ENCODE data around the gene AGMO. TPM values are rescaled to one million over a fixed set of nuclear protein-coding genes. Genes with fewer than 3 reads are reported as not detected.

The AGMO gene
- total RNA-seq, 2 experiments from 2014 or later: not detected

DNA sequence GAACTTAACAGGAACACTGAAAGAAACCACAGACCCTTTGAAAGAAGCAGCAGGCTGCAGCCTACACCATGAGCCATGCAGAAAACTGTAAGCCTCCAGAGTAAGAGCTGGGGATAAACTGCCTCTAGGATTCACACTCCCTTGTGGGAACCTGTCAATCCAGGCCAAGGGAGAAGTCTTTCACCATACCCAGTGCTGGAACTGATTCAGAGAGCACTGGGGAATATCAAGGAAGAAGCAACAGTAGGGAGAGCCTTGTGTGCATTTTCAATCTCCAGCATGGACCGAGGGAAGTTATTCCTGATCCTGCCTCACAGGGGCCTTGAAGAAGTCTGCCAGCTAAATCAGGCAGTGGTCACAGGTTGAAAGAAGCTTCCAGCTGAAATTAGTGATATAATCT, 282.2 kb downstream of the AGMO start:
- Mint-ChIP-seq H3K27me3 (no peaks in the 10 kb centered on the region), H3K36me3 (ENCODE audit: low read depth) (no peaks in the 10 kb centered on the region), H3K27ac (no peak overlapping the region), H3K9me3 (peaks cover 27% of the 10 kb centered on the region), H3K4me3 (no peak overlapping the region), H3K4me1 (ENCODE audit: low read depth) (no peaks in the 10 kb centered on the region)
- intact Hi-C loops (cut with micrococcal nuclease): no loop called here
- ChIA-PET POLR2A (no interaction called here), CTCF (no interaction called here)
- ATAC-seq (no peak), DNase-seq (no peak)
- TF ChIP-seq, protein P1, sequence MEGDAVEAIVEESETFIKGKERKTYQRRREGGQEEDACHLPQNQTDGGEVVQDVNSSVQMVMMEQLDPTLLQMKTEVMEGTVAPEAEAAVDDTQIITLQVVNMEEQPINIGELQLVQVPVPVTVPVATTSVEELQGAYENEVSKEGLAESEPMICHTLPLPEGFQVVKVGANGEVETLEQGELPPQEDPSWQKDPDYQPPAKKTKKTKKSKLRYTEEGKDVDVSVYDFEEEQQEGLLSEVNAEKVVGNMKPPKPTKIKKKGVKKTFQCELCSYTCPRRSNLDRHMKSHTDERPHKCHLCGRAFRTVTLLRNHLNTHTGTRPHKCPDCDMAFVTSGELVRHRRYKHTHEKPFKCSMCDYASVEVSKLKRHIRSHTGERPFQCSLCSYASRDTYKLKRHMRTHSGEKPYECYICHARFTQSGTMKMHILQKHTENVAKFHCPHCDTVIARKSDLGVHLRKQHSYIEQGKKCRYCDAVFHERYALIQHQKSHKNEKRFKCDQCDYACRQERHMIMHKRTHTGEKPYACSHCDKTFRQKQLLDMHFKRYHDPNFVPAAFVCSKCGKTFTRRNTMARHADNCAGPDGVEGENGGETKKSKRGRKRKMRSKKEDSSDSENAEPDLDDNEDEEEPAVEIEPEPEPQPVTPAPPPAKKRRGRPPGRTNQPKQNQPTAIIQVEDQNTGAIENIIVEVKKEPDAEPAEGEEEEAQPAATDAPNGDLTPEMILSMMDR (IDR thresholded peaks at IDR 0.05): no peak

GRCh38 chr7:15257689-15258088, 304.1 kb downstream of the AGMO start:
- ChIA-PET POLR2A (no interaction called here), CTCF (no interaction called here)
- Mint-ChIP-seq H3K27me3 (no peaks in the 10 kb centered on the region), H3K36me3 (ENCODE audit: low read depth) (no peaks in the 10 kb centered on the region), H3K4me1 (ENCODE audit: low read depth) (no peaks in the 10 kb centered on the region), H3K4me3 (no peak overlapping the region), H3K27ac (no peak overlapping the region), H3K9me3 (peaks cover 17% of the 10 kb centered on the region)
- no peak for ATAC-seq
- TF ChIP-seq, protein P1 (IDR thresholded peaks at IDR 0.05): no peak
- intact Hi-C loops (cut with micrococcal nuclease): no loop called here
- DNase-seq: no peak

DNA sequence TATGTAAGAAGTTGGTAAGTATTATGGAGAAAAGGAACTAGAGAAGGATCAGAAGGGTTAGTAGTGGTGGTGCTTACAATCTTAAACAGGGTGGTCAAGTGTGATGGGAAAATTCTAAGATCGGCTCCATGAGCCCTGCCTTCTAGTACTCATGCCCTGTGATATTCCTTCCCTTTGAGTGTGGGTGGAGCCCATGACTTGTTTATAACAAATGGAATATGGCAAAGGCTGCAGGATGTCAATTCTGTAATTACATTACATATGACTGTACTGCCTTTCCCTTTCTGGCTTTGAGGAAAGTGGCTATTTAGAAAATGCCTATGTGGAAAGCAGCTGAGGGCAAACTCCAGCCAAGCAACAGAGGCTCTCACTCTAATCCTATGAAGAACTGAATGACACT, 309.6 kb downstream of the AGMO start:
- POLR2A ChIA-PET: no interaction called here
- ATAC-seq: no peak
- TF ChIP-seq, protein P1 (IDR thresholded peaks at IDR 0.05): no peak
- Mint-ChIP-seq H3K36me3 (ENCODE audit: low read depth) (no peaks in the 10 kb centered on the region), H3K27me3 (no peaks in the 10 kb centered on the region), H3K9me3 (peaks cover 9% of the 10 kb centered on the region), H3K27ac (no peak overlapping the region), H3K4me1 (ENCODE audit: low read depth) (no peaks in the 10 kb centered on the region), H3K4me3 (no peak overlapping the region)
- DNase-seq: no peak
- CTCF ChIA-PET: no interaction called here
- intact Hi-C loops (cut with micrococcal nuclease): no loop called here

DNA sequence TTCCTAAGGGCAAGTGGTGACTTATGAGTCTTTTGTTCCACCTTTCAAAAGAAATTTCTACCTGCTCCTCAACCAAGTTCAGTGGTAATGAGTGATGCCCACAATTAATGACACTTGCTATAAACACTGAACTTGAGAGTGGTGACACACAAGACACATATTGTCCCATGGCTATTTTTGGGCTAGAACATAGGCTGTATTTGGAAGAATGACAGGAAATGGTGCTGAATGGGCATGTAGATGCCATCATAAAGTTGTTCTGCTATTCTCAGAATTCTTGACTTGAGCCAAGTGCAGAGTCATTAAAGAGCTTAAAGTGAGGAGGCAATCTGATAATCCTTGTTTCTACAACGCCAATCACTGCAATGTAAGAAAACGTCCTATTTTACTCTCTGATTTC, 313.3 kb downstream of the AGMO start:
- CTCF ChIA-PET: no interaction called here
- H3K36me3 Mint-ChIP-seq (ENCODE audit: low read depth): no peaks in the 10 kb centered on the region
- POLR2A ChIA-PET: no interaction called here
- TF ChIP-seq, protein P1 (IDR thresholded peaks at IDR 0.05): no peak
- no peak overlapping the region for H3K27ac Mint-ChIP-seq
- intact Hi-C loops (cut with micrococcal nuclease): no loop called here
- no peaks in the 10 kb centered on the region for H3K4me1 Mint-ChIP-seq (ENCODE audit: low read depth)
- no peak overlapping the region for H3K4me3 Mint-ChIP-seq
- no peaks in the 10 kb centered on the region for H3K27me3 Mint-ChIP-seq
- ATAC-seq (no peak), DNase-seq (no peak)
- H3K9me3 Mint-ChIP-seq: peaks cover 5% of the 10 kb centered on the region

- Mint-ChIP-seq H3K36me3 (ENCODE audit: low read depth) (no peaks in the 10 kb centered on the region), H3K4me1 (ENCODE audit: low read depth) (no peaks in the 10 kb centered on the region), H3K27me3 (no peaks in the 10 kb centered on the region), H3K27ac (no peak overlapping the region), H3K4me3 (no peak overlapping the region), H3K9me3 (peaks cover 5% of the 10 kb centered on the region)
- ATAC-seq (no peak), DNase-seq (no peak)
- intact Hi-C loops (cut with micrococcal nuclease): no loop called here
- TF ChIP-seq, protein P1 (IDR thresholded peaks at IDR 0.05): no peak
- POLR2A ChIA-PET: no interaction called here
- CTCF ChIA-PET: no interaction called here
Observed at GRCh38 chr7:15245831-15246230, 316.0 kb downstream of the AGMO start.
